ENCODE results near the gene ERFL.
"Not testable (repeated sequence)": the region's sequence is repeated elsewhere in the genome, so short reads cannot be mapped to it uniquely, and the experiment has no call there.

The ERFL gene

DNA sequence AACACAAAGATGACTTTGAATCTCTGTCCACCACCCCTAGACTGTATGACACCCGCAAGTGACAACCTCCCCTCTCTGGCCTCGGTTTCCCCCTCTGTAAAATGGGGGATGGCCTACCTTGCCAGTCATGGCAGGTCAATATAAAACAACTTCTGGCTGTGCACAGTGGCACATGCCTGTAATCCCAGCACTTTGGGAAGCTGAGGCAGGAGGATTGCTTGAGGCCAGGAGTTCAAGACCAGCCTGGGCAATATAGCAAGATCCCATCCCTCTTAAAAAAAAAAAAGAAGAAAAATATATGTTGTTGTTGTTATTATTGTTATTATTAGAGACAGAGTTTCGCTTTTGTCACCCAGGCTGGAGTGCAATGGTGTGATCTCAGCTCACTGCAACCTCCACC, 52.3 kb downstream of the ERFL start:
- DNase-seq = not testable (repeated sequence)

- DNase-seq = peak; percentile 39 to 65 (median 61)
These were observed 55.2 kb downstream of the ERFL start for GRCh38 chr19:41872775-41873647.

DNA sequence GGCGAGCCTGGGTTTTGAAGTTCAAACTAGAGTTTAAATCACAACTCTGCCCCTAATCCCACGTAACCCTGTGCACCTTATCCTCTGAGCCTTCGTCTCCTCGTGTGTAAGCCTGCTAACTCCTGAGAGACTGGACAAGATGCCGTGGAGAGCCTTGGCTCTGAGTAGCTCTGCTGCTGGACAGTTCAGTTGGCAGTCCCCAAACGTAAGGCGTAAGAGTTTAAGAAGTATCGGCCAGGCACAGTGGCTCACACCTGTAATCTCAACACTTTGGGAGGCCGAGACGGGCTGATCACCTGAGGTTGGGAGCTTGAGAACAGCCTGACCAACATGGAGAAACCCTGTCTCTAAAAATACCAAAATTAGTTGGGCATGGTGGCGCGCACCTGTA, 55.9 kb downstream of the ERFL start:
- DNase-seq = no peak

DNA sequence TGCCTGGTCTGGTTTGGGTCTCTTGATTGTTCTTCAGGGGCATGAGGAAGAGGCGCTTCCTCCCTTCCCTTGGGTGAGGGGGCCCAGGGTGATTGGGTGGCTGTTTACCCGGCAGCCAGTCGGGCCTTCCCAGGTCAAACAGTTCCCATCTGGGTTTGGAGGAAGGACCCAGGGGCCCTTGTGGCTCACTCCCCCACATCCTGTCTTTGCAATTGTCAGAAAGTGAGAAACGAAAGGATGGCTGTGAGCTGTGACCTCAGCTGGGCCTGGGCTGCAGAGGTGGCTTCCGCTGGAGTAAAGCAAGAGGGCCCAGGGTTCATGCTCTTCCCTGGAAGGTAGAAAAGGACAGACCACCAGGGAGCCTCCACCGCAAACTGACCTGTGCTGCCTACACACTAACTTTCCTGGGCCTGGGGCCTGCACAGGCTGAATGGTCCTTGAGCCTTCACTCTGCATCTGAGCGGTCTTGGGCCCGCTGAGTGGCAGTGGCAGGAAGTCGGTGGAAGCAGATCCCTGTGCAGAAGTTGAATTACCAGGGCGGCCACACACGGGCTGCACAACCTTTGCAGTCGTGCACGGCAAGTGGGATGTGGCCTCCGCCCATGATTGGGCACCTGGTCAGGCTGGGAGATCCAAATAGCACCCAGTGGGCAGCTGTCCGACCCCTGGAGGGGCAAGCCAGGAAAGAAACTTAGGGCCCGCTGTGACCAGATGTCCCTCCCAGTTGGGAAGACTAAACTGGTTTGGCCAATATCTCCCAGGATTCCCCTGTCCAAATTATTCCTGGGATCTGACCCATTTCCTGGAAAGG, 56.5 kb downstream of the ERFL start:
- DNase-seq = peak in 4 of 5 donors; percentile 27 to 90 (median 43)

- DNase-seq = no peak
These were observed 57.8 kb downstream of the ERFL start for GRCh38 chr19:41870401-41870873.

DNA sequence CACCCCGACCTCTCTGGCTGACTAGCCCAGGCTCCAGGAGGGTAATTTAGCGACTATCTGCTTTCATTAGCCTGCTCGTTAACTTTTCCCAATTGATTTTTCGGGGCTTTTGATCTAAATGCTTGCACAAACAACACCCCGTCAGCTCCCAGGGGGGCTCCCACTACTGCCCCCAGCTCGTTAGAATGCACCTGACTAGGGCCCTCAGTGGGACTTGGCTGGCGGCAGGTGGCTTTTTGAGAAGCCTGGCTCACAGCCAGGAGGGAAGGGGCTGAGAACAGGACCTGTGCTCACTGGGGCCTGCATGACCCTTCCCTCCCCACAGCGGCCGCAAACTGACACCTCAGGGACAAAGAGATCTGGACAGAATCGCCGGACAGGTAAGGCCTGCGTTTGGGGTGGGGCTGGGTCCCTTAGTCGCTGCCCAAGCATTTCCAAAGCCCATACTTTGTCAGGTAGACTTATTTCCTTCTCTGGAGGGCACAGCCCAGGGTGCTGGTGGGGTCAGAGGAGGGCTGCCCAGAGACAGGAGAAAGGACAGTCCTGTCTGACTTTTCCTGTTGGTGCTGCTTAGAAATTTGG, 58.8 kb downstream of the ERFL start:
- DNase-seq = no peak

GRCh38 chr19:41868989-41869300, 59.3 kb downstream of the ERFL start:
- DNase-seq = no peak

DNA sequence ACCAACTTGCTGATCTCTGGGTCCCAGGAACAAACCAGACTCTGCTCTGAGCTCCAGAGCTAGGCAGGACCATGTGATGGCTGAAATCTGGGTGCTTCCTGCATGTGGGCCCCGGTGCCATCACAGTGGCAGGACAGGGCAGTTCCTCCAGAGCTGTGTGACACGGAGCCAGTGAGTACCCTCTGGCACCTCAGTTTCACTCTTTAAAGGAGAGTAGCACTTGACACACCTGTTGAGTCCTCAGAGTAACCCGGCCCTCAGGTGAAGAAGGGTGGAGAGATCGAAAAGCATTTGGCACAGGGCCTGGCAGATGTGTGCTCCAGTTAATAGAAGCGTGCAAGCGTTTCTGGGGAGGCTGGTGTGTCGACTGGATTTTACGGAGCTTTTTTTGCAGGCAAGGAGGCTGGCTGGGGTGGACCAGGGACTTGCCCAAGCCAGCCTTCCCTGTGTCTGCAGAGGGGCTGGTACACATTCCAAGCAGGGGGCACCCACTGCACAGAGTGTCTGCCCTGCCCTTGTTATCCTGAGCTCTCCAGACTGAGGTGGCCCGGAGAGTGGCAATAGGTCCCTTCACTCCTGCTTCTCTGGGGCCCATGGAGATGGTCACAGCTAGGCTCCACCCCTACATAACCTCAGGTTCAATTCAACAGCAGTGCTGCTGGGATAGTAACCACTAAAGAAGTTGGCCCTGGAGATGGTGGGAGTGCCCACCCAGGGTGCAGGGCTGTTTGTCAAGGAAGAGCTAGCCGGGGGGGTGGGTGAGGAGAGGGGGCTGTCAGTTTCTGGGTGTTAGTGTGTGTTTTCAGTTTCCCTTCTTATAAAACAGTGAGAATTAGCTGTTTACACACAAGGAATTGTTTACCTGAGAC, 59.9 kb downstream of the ERFL start:
- no peak for DNase-seq

DNA sequence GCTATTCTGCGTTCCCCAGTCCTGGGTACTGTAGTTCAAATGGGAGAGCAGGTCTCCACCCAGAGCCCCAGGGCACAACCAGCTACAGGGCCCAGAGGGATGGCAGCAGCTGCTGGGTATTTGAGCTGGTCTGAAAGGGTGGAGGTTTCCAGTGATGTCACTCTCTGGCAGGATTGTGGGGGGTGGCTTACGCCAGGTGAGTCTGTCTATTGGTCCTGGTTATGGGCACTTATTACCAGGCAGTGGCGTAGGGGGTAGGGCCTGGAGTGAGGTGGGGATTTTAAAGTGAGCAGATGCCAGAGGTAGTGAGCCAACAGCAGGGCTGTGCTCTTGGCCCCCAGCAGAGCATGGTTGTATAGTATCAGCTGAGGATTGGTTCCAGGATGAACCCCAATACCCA, 62.0 kb downstream of the ERFL start:
- DNase-seq = no peak

GRCh38 chr19:41864374-41864773, 63.9 kb downstream of the ERFL start:
- DNase-seq = no peak

- DNase-seq = no peak
These were observed 64.9 kb downstream of the ERFL start for GRCh38 chr19:41863209-41863931.

- DNase-seq = peak in 1 of 5 donors; percentile 28
These were observed 65.7 kb downstream of the ERFL start for GRCh38 chr19:41862445-41862986.

DNA sequence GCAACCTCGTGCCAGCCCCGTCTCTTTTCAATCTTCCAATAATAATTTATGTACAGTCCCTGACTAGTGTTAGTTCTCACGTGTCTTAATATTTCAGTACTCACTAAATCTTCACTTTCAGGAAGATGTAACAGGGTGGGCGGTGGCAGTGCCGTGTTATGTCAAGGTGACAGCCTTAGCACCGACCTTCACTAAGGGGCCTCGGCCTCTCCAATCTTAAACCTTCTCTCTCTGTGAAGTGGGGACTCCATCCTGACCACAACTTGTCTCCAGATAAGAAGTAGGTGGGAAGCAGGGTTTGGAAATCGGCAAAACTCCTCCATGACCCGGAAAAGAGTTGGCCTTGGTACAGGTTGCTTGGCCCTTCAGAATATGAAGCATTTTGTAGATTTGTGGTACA, 66.4 kb downstream of the ERFL start:
- no peak for DNase-seq

- DNase-seq = no peak
These were observed 67.0 kb downstream of the ERFL start for GRCh38 chr19:41861116-41861768.

DNA sequence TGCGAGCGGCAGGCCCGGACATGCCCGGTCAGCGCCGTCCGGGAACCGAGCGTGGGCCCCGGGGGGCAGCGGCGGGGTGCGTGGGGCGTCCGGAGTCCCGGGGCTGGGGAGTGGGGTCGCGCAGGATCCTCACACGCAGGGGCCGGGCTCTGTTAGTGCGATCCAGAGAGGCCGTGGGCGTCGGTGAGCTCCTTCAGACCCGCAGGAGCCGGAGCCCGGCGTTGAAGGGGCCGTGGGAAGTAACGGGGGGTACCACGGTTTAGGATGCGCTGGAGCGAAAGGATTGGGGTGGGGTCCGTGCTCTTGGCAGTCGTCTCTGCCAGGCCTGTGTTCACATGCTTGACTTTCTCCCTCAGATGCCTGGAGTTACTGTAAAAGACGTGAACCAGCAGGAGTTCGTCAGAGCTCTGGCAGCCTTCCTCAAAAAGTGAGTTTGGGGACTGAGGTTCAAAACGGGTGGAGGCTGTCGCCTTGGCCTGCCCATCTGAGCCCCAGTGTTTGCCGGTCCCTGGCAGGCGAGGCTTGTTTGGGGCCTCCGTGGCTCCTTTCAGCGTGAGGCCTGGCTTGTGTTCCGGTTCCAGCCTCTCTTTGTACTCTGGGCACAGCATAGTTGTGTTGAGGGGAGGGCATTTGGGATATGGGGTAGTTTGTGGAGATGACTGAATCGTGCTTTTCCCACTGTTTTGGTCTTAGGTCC, 67.7 kb downstream of the ERFL start:
- peak in 1 of 5 donors; percentile 37 for DNase-seq

- DNase-seq = peak; percentile 94 to 98 (median 96)
These were observed 68.4 kb downstream of the ERFL start, which contains the start of gene RPS19 for GRCh38 chr19:41859618-41860418. TSS of gene RPS19 (plus strand) at chr19:41860255. CDS start at chr19:41860775, 520 bp downstream.

DNA sequence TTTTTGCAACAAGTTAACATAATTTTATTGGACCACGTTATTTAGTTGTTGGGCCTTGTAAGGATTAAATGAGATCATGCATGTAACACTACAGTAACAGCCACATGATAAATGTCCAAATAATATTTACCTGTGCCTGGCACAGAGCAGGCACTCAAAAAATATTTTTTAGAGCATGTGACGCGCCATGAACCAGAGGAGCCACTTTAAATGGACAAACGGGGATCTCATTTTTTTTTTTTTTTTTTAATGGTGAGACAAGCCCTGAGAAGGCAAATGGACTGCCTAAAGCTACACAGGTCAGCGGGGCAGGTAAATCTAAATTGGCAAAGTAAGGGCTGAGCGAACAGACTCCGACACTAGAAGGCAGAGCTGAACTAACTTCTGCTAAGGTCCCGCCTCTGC, 69.0 kb downstream of the ERFL start:
- DNase-seq = no peak
